GM13976 (cell line): ENCODE measurements around the gene FABP1.

Source experiments
- DNase-seq: peaks from one replicate; pipeline ENCODE4 v3.0.0; 2012; ENCODE audit warnings: low spot score
- CTCF ChIP-seq: IDR thresholded peaks from 2 replicates; pipeline ENCODE4 v1.5.1; 2012; ENCODE audit warnings: borderline replicate concordance, mild to moderate bottlenecking; ENCODE audit not compliant: insufficient read depth; ENCODE audit errors: extremely low read depth, missing control alignments, control extremely low read depth
- in situ Hi-C: fragments of 300-500 bp; cut with MboI; formaldehyde crosslinking; loops from one replicate; pipeline ENCODE4 v1.12.0; 2022; ENCODE audit warnings: low sequenced_read_pairs, mixed read lengths, inconsistent platforms; ENCODE audit not compliant: unreplicated experiment

Gene FABP1

GRCh38 chr2:88131201-88131998 lies 3.5 kb upstream of the FABP1 start:
- in situ Hi-C loops: no loop called here
- no peak for DNase-seq
- no peak for TF ChIP-seq CTCF

- in situ Hi-C loops: no loop called here
- TF ChIP-seq CTCF: no peak
- DNase-seq: no peak
Measured at GRCh38 chr2:88129313-88129959, 1.6 kb upstream of the FABP1 start.

GRCh38 chr2:88128654-88129312 lies 921 bp upstream of the FABP1 start:
- in situ Hi-C loops: no loop called here
- DNase-seq: no peak
- no peak for TF ChIP-seq CTCF

GRCh38 chr2:88127638-88127887 lies 299 bp downstream of the FABP1 start:
- in situ Hi-C loops: no loop called here
- no peak for DNase-seq
- TF ChIP-seq CTCF: no peak

GRCh38 chr2:88126772-88127637 lies 857 bp downstream of the FABP1 start:
- no peak for DNase-seq
- no peak for TF ChIP-seq CTCF
- in situ Hi-C loops: no loop called here
